GM12878 (cell line): ENCODE data around the gene PTBP3. TPM values are rescaled to one million over a fixed set of nuclear protein-coding genes. Genes with fewer than 3 reads are reported as not detected.

ENCODE experiments used
- ATAC-seq: fragments of 200-7000 bp; cut with Tn5 transposase; 3 replicates; pipeline ENCODE4 v1.9.1; 2020; ENCODE audit warnings: mild to moderate bottlenecking, moderate library complexity
- BruUV-seq: library from RNA; stranded (reverse); fragments of 400-500 nt; replicated peaks from 2 replicates; lab custom pipeline; 2021; lab: Mats Ljungman, UMichigan
- CTCF ChIA-PET: fragments of 300-600 bp; sonication (Branson Sonifier 250); formaldehyde crosslinking; extraction: SDS; loops from one replicate; lab custom pipeline; 2021; ENCODE audit warnings: inconsistent platforms; lab: Yijun Ruan, JAX
- POLR2A ChIA-PET: fragments of 350-600 bp; formaldehyde crosslinking; extraction: SDS; loops from one replicate; lab custom pipeline; 2021; ENCODE audit warnings: inconsistent platforms; lab: Charles Lee
- RAD21 ChIA-PET: fragments of 300-600 bp; sonication (Branson Sonifier 250); formaldehyde crosslinking; loops from one replicate; lab custom pipeline; 2023; ENCODE audit warnings: antibody characterized with exemption; ENCODE audit not compliant: unreplicated experiment; lab: Charles Lee
- SMC1A ChIA-PET: fragments of 300-600 bp; sonication (Branson Sonifier 250); formaldehyde crosslinking; loops from one replicate; lab custom pipeline; 2023; ENCODE audit not compliant: unreplicated experiment, uncharacterized antibody; lab: Charles Lee
- DNase-seq: peaks from one replicate; pipeline ENCODE4 v3.0.0-alpha.2; 2011; ENCODE audit warnings: low read depth, low spot score
- FAIRE-seq: peaks from 3 replicates; lab custom pipeline; 2011; peaks lifted over from hg19 to GRCh38; lab: Jason Lieb, UNC
- H2AFZ ChIP-seq: 2 replicates; pipeline ENCODE4 v1.6.0; 2011; ENCODE audit warnings: low read depth, low read length, control low read depth; ENCODE audit not compliant: control insufficient read depth
- H3K27ac ChIP-seq: 2 replicates; pipeline ENCODE4 v1.5.1; 2011; ENCODE audit warnings: control low read depth; ENCODE audit not compliant: control insufficient read depth, insufficient read depth
- H3K27me3 ChIP-seq, 2 experiments: replicated peaks in 1 of 2; 2 replicates each; pipeline versions ENCODE4 v1.6.0 to v1.6.1; 2011; ENCODE audit warnings: low read length in 1 of 2; ENCODE audit not compliant: control insufficient read depth in 2 of 2, insufficient read depth in 2 of 2
- H3K36me3 ChIP-seq, 2 experiments: 2 replicates each; pipeline ENCODE4 v1.5.1; 2011; ENCODE audit warnings: low read length in 1 of 2; ENCODE audit not compliant: control insufficient read depth in 2 of 2, insufficient read depth in 2 of 2
- H3K4me1 ChIP-seq: 2 replicates; pipeline ENCODE4 v1.6.1; 2011; ENCODE audit warnings: mild to moderate bottlenecking, low read length, moderate library complexity, mixed read lengths; ENCODE audit not compliant: control insufficient read depth, insufficient read depth
- H3K4me2 ChIP-seq: 2 replicates; pipeline ENCODE4 v1.6.0; 2011; ENCODE audit warnings: control low read depth; ENCODE audit not compliant: control insufficient read depth, insufficient read depth
- H3K4me3 ChIP-seq: fragments of 200-600 bp; sonication (generic); 2 replicates; pipeline ENCODE4 v1.5.1; 2016
- H3K79me2 ChIP-seq: 2 replicates; pipeline ENCODE4 v1.6.0; 2011; ENCODE audit warnings: low read length; ENCODE audit not compliant: control insufficient read depth, insufficient read depth
- H3K9ac ChIP-seq: 2 replicates; pipeline ENCODE4 v1.8.0; 2011; ENCODE audit warnings: low read length, control low read depth, mixed read lengths; ENCODE audit not compliant: control insufficient read depth, insufficient read depth
- H3K9me3 ChIP-seq: replicated peaks from 3 replicates; pipeline ENCODE4 v1.5.1; 2011; ENCODE audit warnings: mild to moderate bottlenecking, low read length; ENCODE audit not compliant: control insufficient read depth, insufficient read depth
- H4K20me1 ChIP-seq: 2 replicates; pipeline ENCODE4 v1.6.0; 2011; ENCODE audit not compliant: control insufficient read depth, insufficient read depth
- CBX3 ChIP-seq: fragments of 200-600 bp; sonication (generic); IDR thresholded peaks from 2 replicates; pipeline ENCODE4 v1.6.1; 2016; ENCODE audit warnings: low read depth, borderline replicate concordance
- HDGF ChIP-seq: fragments of 450-650 bp; IDR thresholded peaks from 2 replicates; pipeline ENCODE4 v1.6.1; 2016; ENCODE audit warnings: antibody characterized with exemption
- SMARCA5 ChIP-seq: fragments of 450-650 bp; IDR thresholded peaks from 2 replicates; pipeline ENCODE4 v1.6.1; 2017; ENCODE audit warnings: mild to moderate bottlenecking
- SMC3 ChIP-seq: IDR thresholded peaks from 2 replicates; pipeline ENCODE4 v1.6.1; 2011; ENCODE audit warnings: low read length, improper control_type of control experiment, borderline replicate concordance
- SREBF2 ChIP-seq: IDR thresholded peaks from 2 replicates; pipeline ENCODE4 v1.6.1; 2012; ENCODE audit warnings: mild to moderate bottlenecking, low read length
- TBL1XR1 ChIP-seq: IDR thresholded peaks from 2 replicates; pipeline ENCODE4 v1.6.1; 2012; ENCODE audit warnings: low read depth, low read length, improper control_type of control experiment
- ZSCAN29 ChIP-seq: fragments of 450-650 bp; IDR thresholded peaks from 2 replicates; pipeline ENCODE4 v1.6.1; 2017; ENCODE audit warnings: mild to moderate bottlenecking, moderate library complexity
- WGBS: methylation state at CpG from one replicate; pipeline ENCODE4 v1.1.6; 2016; ENCODE audit warnings: low lambda C conversion rate; ENCODE audit not compliant: insufficient replicate concordance, insufficient coverage; ENCODE audit errors: missing lambda C conversion rate; 5-methylcytosine and 5-hydroxymethylcytosine counted together
- in situ Hi-C: fragments of 300-500 bp; cut with MboI; formaldehyde crosslinking; loops from 9 replicates; pipeline ENCODE4 v1.14.3; 2018; ENCODE audit warnings: mixed read lengths
- intact Hi-C: fragments of 100-400 bp; cut with micrococcal nuclease; formaldehyde crosslinking; loops from one replicate; pipeline ENCODE4 v1.14.2; 2022; ENCODE audit not compliant: unreplicated experiment
- polyA plus RNA-seq, 11 experiments: library from polyadenylated mRNA; depleted of rRNA in 4 of 11; unstranded in 6 of 11; stranded (reverse) in 5 of 11; fragments of >200 nt; fragmentation: Nextera tagmentation in 4 of 11; fragmentation: Illumina TruSeq in 1 of 11; extraction: Ambion mirVana in 4 of 11; extraction: Trizol in 1 of 11; gene quantifications; 1 replicate in 1 of 11; 2 replicates in 10 of 11; pipeline versions ENCODE4 v1.2.1 to v1.2.3, GENCODE V29; 2011 to 2016; ENCODE audit warnings: inconsistent platforms in 2 of 11, missing spikeins in 2 of 11, low read depth in 1 of 11
- total RNA-seq, 4 experiments: library from RNA; depleted of rRNA in 3 of 4; stranded (reverse); fragments of >200 nt in 3 of 4; fragmentation: Illumina TruSeq in 1 of 4; extraction: Trizol in 1 of 4; gene quantifications; 2 replicates each; pipeline versions ENCODE4 v1.2.1 to v1.2.3, GENCODE V29; 2013 to 2021

PTBP3 gene
- total and polyA plus RNA-seq, 10 of the 15 experiments (the other 5 are each of a cell fraction or from before 2014, with no cell fraction given) = 12.5 to 104 (median 52.7) TPM

- Histone ChIP-seq H3K9ac (no peak overlapping the region), H3K4me2 (no peak overlapping the region), H3K4me3 (no peak overlapping the region), H3K27me3 (no peaks in the 10 kb centered on the region), H3K27ac (no peak overlapping the region), H3K4me1 (no peaks in the 10 kb centered on the region), H3K79me2 (no peaks in the 10 kb centered on the region), H3K9me3 (no peaks in the 10 kb centered on the region), H4K20me1 (no peaks in the 10 kb centered on the region), H2AFZ (no peak overlapping the region), H3K36me3 (peaks cover 0 to 15% of the 10 kb centered on the region in 2 experiments)
- RAD21 ChIA-PET = interaction anchor here (0.7 kb wide), 1 partner anchor 44 kb away, joined by 3 read pairs; no protein-coding TSS in a partner anchor
- intact Hi-C loops = no loop called here
- no TSS peak for BruUV-seq
- ATAC-seq (no peak), DNase-seq (no peak), FAIRE-seq (no peak)
- WGBS = 96% methylated on average over 3 of the region's 3 CpGs
- SMC1A ChIA-PET = interaction anchor here (1.1 to 1.5 kb wide), 3 partner anchors 25 to 38 kb away, joined by 4 to 5 read pairs (median 4); no protein-coding TSS in a partner anchor
- TF ChIP-seq SMARCA5 = no peak
- CTCF ChIA-PET = interaction anchor here (0.6 to 1.1 kb wide), 3 partner anchors 9 to 318 kb away, joined by 3 to 5 read pairs (median 3); no protein-coding TSS in a partner anchor
- POLR2A ChIA-PET = interaction anchor here (0.6 kb wide), 1 partner anchor 110 kb away, joined by 3 read pairs; no protein-coding TSS in a partner anchor
- in situ Hi-C loops = no loop called here
These were observed 70.8 kb downstream of the PTBP3 start for GRCh38 chr9:112262577-112262976.

GRCh38 chr9:112261133-112261532, 72.3 kb downstream of the PTBP3 start:
- no peak for FAIRE-seq
- RAD21 ChIA-PET = interaction anchor here (0.6 kb wide), 1 partner anchor 11 kb away, joined by 3 read pairs; no protein-coding TSS in a partner anchor
- H3K4me2 ChIP-seq = no peak overlapping the region
- TF ChIP-seq TBL1XR1 (no peak), HDGF (no peak), SMC3 (no peak), ZSCAN29 (no peak), CBX3 (no peak), SREBF2 (no peak)
- TF ChIP-seq, all 136 proteins: peak for 0
- Histone ChIP-seq H3K4me3 (no peak overlapping the region), H3K27me3 (no peaks in the 10 kb centered on the region), H3K9ac (no peak overlapping the region), H2AFZ (no peak overlapping the region), H4K20me1 (no peaks in the 10 kb centered on the region), H3K9me3 (no peaks in the 10 kb centered on the region), H3K27ac (no peak overlapping the region), H3K36me3 (peaks cover 0 to 15% of the 10 kb centered on the region in 2 experiments), H3K4me1 (no peaks in the 10 kb centered on the region), H3K79me2 (no peaks in the 10 kb centered on the region)
- ChIA-PET SMC1A (interaction anchor here (0.8 to 1.5 kb wide), 5 partner anchors 25 to 163 kb away, joined by 3 to 4 read pairs (median 4); no protein-coding TSS in a partner anchor), CTCF (interaction anchor here (0.7 to 1.2 kb wide), 3 partner anchors 23 to 165 kb away, joined by 3 read pairs; no protein-coding TSS in a partner anchor), POLR2A (interaction anchor here (1.0 kb wide), 1 partner anchor 9 kb away, joined by 3 read pairs; no protein-coding TSS in a partner anchor)
- DNase-seq (no peak), ATAC-seq (no peak)
- intact Hi-C loops = no loop called here
- in situ Hi-C loops = no loop called here
- BruUV-seq = no TSS peak
- 59% methylated on average over 5 of the region's 5 CpGs for WGBS
